Endothelial cell of umbilical vein (primary cell): ENCODE measurements around the gene PCNX1. TPM values are rescaled to one million over a fixed set of nuclear protein-coding genes. Genes with fewer than 3 reads are reported as not detected.

Experiments used
- BruUV-seq: library from RNA; stranded (reverse); fragments of 400-500 nt; replicated peaks from 2 replicates; lab custom pipeline; 2021; lab: Mats Ljungman, UMichigan
- CTCF ChIA-PET: fragments of 300-600, 350-600 bp; sonication (Branson Sonifier 250); formaldehyde crosslinking; loops from one replicate; lab custom pipeline; 2021; ENCODE audit warnings: antibody characterized with exemption, inconsistent platforms; lab: Charles Lee
- POLR2A ChIA-PET: fragments of 300-600, 350-600 bp; sonication (Branson Sonifier 250); formaldehyde crosslinking; loops from one replicate; lab custom pipeline; 2021; ENCODE audit warnings: antibody characterized with exemption, inconsistent platforms; lab: Charles Lee
- DNase-seq: peaks from one replicate; pipeline ENCODE4 v3.0.0-alpha.2; 2011; ENCODE audit warnings: low read depth, low spot score
- FAIRE-seq: peaks from 2 replicates; lab custom pipeline; 2011; peaks lifted over from hg19 to GRCh38; lab: Jason Lieb, UNC
- H2AFZ ChIP-seq: 2 replicates; pipeline ENCODE4 v1.6.0; 2012; ENCODE audit warnings: low read depth, low read length, control low read depth, inconsistent platforms
- H3K27ac ChIP-seq: 2 replicates; pipeline ENCODE4 v1.5.1; 2011; ENCODE audit warnings: low read depth, mild to moderate bottlenecking, control low read depth, low read length, moderate library complexity; ENCODE audit not compliant: insufficient read depth
- H3K27me3 ChIP-seq, 2 experiments: 2 replicates each; pipeline versions ENCODE4 v1.6.0 to v1.6.1; 2011; ENCODE audit warnings: low read length in 2 of 2, mixed read lengths in 1 of 2; ENCODE audit not compliant: control insufficient read depth in 2 of 2, insufficient read depth in 2 of 2
- H3K36me3 ChIP-seq, 2 experiments: 2 replicates in 1 of 2; 3 replicates in 1 of 2; pipeline ENCODE4 v1.5.1; 2011; ENCODE audit warnings: low read length in 2 of 2, mild to moderate bottlenecking in 1 of 2, moderate library complexity in 1 of 2; ENCODE audit not compliant: control insufficient read depth in 2 of 2, insufficient read depth in 2 of 2; ENCODE audit errors: extremely low read depth in 1 of 2
- H3K4me1 ChIP-seq: 3 replicates; pipeline ENCODE4 v1.5.1; 2011; ENCODE audit warnings: mild to moderate bottlenecking, low read length; ENCODE audit not compliant: control insufficient read depth, insufficient read depth; ENCODE audit errors: extremely low read depth
- H3K4me2 ChIP-seq: 2 replicates; pipeline ENCODE4 v1.6.1; 2011; ENCODE audit warnings: low read length, control low read depth, mixed read lengths; ENCODE audit not compliant: insufficient read depth
- H3K4me3 ChIP-seq, 3 experiments: fragments of 200-600 bp in 1 of 3; sonication (generic), shearing (Covaris generic) in 1 of 3; replicated peaks in 1 of 3; 2 replicates each; pipeline ENCODE4 v1.5.1; 2011 to 2016; ENCODE audit warnings: control low read depth in 3 of 3, low read length in 3 of 3, mild to moderate bottlenecking in 2 of 3, inconsistent platforms in 1 of 3, low read depth in 1 of 3, moderate library complexity in 1 of 3; ENCODE audit not compliant: insufficient read depth in 1 of 3
- H3K79me2 ChIP-seq: 2 replicates; pipeline ENCODE4 v1.6.0; 2012; ENCODE audit warnings: low read length, inconsistent platforms; ENCODE audit not compliant: control insufficient read depth, insufficient read depth
- H3K9ac ChIP-seq: replicated peaks from 2 replicates; pipeline ENCODE3; 2011; ENCODE audit warnings: low read length, control low read depth; ENCODE audit not compliant: insufficient read depth; ENCODE audit errors: extremely low read depth
- H3K9me1 ChIP-seq: replicated peaks from 3 replicates; pipeline ENCODE4 v1.6.0; 2011; ENCODE audit warnings: mild to moderate bottlenecking, low read length; ENCODE audit not compliant: control insufficient read depth, insufficient read depth; ENCODE audit errors: extremely low read depth
- H3K9me3 ChIP-seq: replicated peaks from 2 replicates; pipeline ENCODE4 v1.5.1; 2012; ENCODE audit warnings: low read length, inconsistent platforms; ENCODE audit not compliant: control insufficient read depth, insufficient read depth
- H4K20me1 ChIP-seq: replicated peaks from 2 replicates; pipeline ENCODE3; 2011; ENCODE audit warnings: mild to moderate bottlenecking, low read length; ENCODE audit not compliant: control insufficient read depth, insufficient read depth; ENCODE audit errors: extremely low read depth
- EZH2 ChIP-seq: IDR thresholded peaks from 2 replicates; pipeline ENCODE4 v1.6.1; 2012; ENCODE audit warnings: borderline replicate concordance, low read depth, mild to moderate bottlenecking, moderate library complexity, low read length, inconsistent platforms; ENCODE audit not compliant: severe bottlenecking
- FOS ChIP-seq: IDR thresholded peaks from 2 replicates; pipeline ENCODE4 v1.6.1; 2011; ENCODE audit warnings: mild to moderate bottlenecking, low read length, moderate library complexity, borderline replicate concordance; ENCODE audit not compliant: insufficient read depth
- GATA2 ChIP-seq: IDR thresholded peaks from 2 replicates; pipeline ENCODE4 v1.7.0; 2011; ENCODE audit warnings: low read depth, mild to moderate bottlenecking, moderate library complexity, mixed read lengths, low read length; ENCODE audit not compliant: insufficient read length, insufficient read depth
- MAX ChIP-seq: IDR thresholded peaks from 2 replicates; pipeline ENCODE4 v1.6.1; 2011; ENCODE audit not compliant: insufficient read depth, insufficient read length
- MYC ChIP-seq: IDR thresholded peaks from one replicate; pipeline ENCODE4 v1.6.1; 2011; ENCODE audit warnings: mild to moderate bottlenecking, low read depth, low read length
- POLR2A ChIP-seq: IDR thresholded peaks from 2 replicates; pipeline ENCODE4 v1.6.1; 2012; ENCODE audit warnings: low read depth, mild to moderate bottlenecking, control low read depth, low read length
- POLR2AphosphoS5 ChIP-seq: IDR thresholded peaks from 2 replicates; pipeline ENCODE4 v1.6.1; 2012; ENCODE audit warnings: low read depth, mild to moderate bottlenecking, control low read depth, low read length, moderate library complexity; ENCODE audit not compliant: insufficient read depth
- dilution Hi-C: fragments of 300-500 bp; cut with MboI; formaldehyde crosslinking; loops from one replicate; pipeline ENCODE4 v1.15.0; 2019; ENCODE audit warnings: low sequenced_read_pairs; ENCODE audit not compliant: extremely low pct_ligation_motif_present
- intact Hi-C: fragments of 100-400 bp; cut with micrococcal nuclease; formaldehyde crosslinking; loops from one replicate; pipeline ENCODE4 v1.10.0; 2022
- polyA plus RNA-seq, 4 experiments: library from polyadenylated mRNA; depleted of rRNA in 3 of 4; stranded (reverse) in 3 of 4; unstranded in 1 of 4; fragments of >200 nt; gene quantifications; 2 replicates each; pipeline versions ENCODE4 v1.2.1 to v1.2.3, GENCODE V29; 2011 to 2012; ENCODE audit warnings: missing spikeins in 1 of 4
- total RNA-seq: library from RNA; stranded (reverse); gene quantifications from 2 replicates; pipeline ENCODE4 v1.2.3, GENCODE V29; 2021

Gene PCNX1
- total and polyA plus RNA-seq, 2 donors (not counting 3 experiments of a cell fraction or from before 2014, with no cell fraction given), result 21.4 to 40.5 TPM

GRCh38 chr14:70954068-70954467, 46.8 kb downstream of the PCNX1 start:
- no peak overlapping the region for H2AFZ ChIP-seq
- no peaks in the 10 kb centered on the region for H3K36me3 ChIP-seq
- H3K9me1 ChIP-seq, result no peaks in the 10 kb centered on the region
- ChIA-PET POLR2A (interaction anchor here (0.6 kb wide), 1 partner anchor 51 kb away, joined by 3 read pairs; no protein-coding TSS in a partner anchor), CTCF (interaction anchor here (1.4 to 5.6 kb wide), 7 partner anchors 18 to 136 kb away, joined by 3 to 99 read pairs (median 20); partner anchors contain the start of gene PCNX1)
- intact Hi-C loops, result no loop called here
- no peak overlapping the region for H3K4me2 ChIP-seq
- no peak overlapping the region for H3K9ac ChIP-seq
- H3K27me3 ChIP-seq, result no peaks in the 10 kb centered on the region
- no peak for DNase-seq
- H3K27ac ChIP-seq, result no peak overlapping the region
- no peaks in the 10 kb centered on the region for H3K4me1 ChIP-seq
- dilution Hi-C loops, result no loop called here
- no peaks in the 10 kb centered on the region for H3K9me3 ChIP-seq
- TF ChIP-seq GATA2, result no peak
- no peak for TF ChIP-seq MYC
- no peak for TF ChIP-seq MAX
- TF ChIP-seq EZH2, result no peak
- TF ChIP-seq POLR2AphosphoS5, result no peak
- TF ChIP-seq POLR2A, result no peak
- no peak for TF ChIP-seq FOS
- no peak for FAIRE-seq
- peaks cover 7% of the 10 kb centered on the region for H3K79me2 ChIP-seq
- BruUV-seq, result no TSS peak
- H4K20me1 ChIP-seq, result peaks cover 3% of the 10 kb centered on the region
- H3K4me3 ChIP-seq, result no peak overlapping the region
